ENCODE measurements around the gene TRMT13. TPM values are rescaled to one million over a fixed set of nuclear protein-coding genes. Genes with fewer than 3 reads are reported as not detected.
"Not testable (repeated sequence)": the region's sequence is repeated elsewhere in the genome, so short reads cannot be mapped to it uniquely, and the experiment has no call there.

TRMT13 gene
- total RNA-seq, 1 experiment from 2014 or later: 14.5 TPM

DNA sequence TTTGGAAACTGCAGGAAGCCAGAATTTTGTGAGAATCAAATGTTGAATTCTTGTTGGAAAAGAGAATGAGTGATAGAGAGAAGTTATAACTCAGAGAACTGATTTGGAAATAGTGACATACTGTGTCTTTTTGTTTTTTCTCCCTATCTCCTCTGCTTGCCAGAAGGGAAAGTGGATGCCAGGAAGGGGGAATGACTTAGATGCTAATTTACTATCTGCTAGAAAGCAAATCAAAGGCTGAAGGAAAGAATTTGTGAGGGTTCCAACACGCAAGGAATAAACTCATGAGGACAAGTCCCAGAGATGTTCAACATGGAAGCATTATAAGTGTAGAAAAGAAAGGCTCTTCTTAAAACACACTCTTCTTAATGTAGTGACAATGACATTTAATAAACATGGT is 65.6 kb downstream of the TRMT13 start:
- H3K4me1 ChIP-seq: no peaks in the 10 kb centered on the region
- H3K9me3 ChIP-seq: no peaks in the 10 kb centered on the region
- no TSS peak for BruUV-seq (replicated peaks)
- no peaks in the 10 kb centered on the region for H3K36me3 ChIP-seq (ENCODE audit: control insufficient read depth, insufficient read depth, low read length)
- H3K27me3 ChIP-seq (replicated peaks; ENCODE audit: control insufficient read depth, insufficient read depth, low read length): no peaks in the 10 kb centered on the region
- Mint-ChIP-seq H3K4me3 (ENCODE audit: unreplicated experiment) (no peak overlapping the region), H3K27me3 (ENCODE audit: insufficient read depth, unreplicated experiment) (no peaks in the 10 kb centered on the region), H3K9me3 (ENCODE audit: unreplicated experiment) (no peaks in the 10 kb centered on the region), H3K4me1 (ENCODE audit: low read depth, unreplicated experiment) (peaks cover 13% of the 10 kb centered on the region), H3K36me3 (ENCODE audit: insufficient read depth, unreplicated experiment) (peaks cover 31% of the 10 kb centered on the region), H3K27ac (ENCODE audit: unreplicated experiment) (no peak overlapping the region)
- H3K4me3 ChIP-seq (ENCODE audit: low read depth, low read length): no peak overlapping the region
- DNase-seq: no peak
- ChIA-PET POLR2A (no interaction called here), CTCF (no interaction called here)
- TF ChIP-seq, protein P1, sequence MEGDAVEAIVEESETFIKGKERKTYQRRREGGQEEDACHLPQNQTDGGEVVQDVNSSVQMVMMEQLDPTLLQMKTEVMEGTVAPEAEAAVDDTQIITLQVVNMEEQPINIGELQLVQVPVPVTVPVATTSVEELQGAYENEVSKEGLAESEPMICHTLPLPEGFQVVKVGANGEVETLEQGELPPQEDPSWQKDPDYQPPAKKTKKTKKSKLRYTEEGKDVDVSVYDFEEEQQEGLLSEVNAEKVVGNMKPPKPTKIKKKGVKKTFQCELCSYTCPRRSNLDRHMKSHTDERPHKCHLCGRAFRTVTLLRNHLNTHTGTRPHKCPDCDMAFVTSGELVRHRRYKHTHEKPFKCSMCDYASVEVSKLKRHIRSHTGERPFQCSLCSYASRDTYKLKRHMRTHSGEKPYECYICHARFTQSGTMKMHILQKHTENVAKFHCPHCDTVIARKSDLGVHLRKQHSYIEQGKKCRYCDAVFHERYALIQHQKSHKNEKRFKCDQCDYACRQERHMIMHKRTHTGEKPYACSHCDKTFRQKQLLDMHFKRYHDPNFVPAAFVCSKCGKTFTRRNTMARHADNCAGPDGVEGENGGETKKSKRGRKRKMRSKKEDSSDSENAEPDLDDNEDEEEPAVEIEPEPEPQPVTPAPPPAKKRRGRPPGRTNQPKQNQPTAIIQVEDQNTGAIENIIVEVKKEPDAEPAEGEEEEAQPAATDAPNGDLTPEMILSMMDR (IDR thresholded peaks at IDR 0.05; ENCODE audit: insufficient read depth in 1 of 2, low read depth in 1 of 2, low read length in 1 of 2, severe bottlenecking in 1 of 2, unreplicated experiment in 1 of 2): no peak
- intact Hi-C loops (cut with micrococcal nuclease; ENCODE audit: unreplicated experiment): no loop called here

DNA sequence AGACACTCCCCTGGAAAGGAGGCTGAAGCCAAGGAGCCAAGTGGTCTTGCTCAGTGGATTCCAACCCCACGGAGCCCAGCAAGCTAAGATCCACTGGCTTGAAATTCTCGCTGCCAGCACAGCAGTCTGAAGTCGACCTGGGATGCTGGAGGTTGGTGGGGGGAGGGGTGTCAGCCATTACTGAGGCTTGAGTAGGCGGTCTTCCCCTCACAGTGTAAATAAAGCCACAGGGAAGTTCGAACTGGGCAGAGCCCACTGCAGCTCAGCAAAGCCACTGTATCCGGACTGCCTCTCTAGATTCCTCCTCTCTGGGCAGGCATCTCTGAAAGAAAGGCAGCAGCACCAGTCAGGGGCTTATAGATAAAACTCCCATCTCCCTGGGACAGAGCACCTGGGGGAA is 67.1 kb downstream of the TRMT13 start:
- CTCF ChIA-PET; BruUV-seq (replicated peaks); H3K4me3 Mint-ChIP-seq (ENCODE audit: unreplicated experiment); H3K27me3 ChIP-seq (replicated peaks; ENCODE audit: control insufficient read depth, insufficient read depth, low read length); POLR2A ChIA-PET; H3K27me3 Mint-ChIP-seq (ENCODE audit: insufficient read depth, unreplicated experiment); H3K9me3 Mint-ChIP-seq (ENCODE audit: unreplicated experiment); intact Hi-C loops (cut with micrococcal nuclease; ENCODE audit: unreplicated experiment); H3K36me3 ChIP-seq (ENCODE audit: control insufficient read depth, insufficient read depth, low read length); H3K4me3 ChIP-seq (ENCODE audit: low read depth, low read length); H3K4me1 ChIP-seq; DNase-seq; H3K27ac Mint-ChIP-seq (ENCODE audit: unreplicated experiment); H3K9me3 ChIP-seq: not testable (repeated sequence)
- peaks cover 36% of the 10 kb centered on the region for H3K36me3 Mint-ChIP-seq (ENCODE audit: insufficient read depth, unreplicated experiment)
- H3K4me1 Mint-ChIP-seq (ENCODE audit: low read depth, unreplicated experiment): peaks cover 13% of the 10 kb centered on the region

Other genes starting within 250 kb of the TRMT13 start
- gene SLC35A3, start 163.2 kb upstream of the TRMT13 start, total RNA-seq (2022): 16.9 and 17.4 TPM in 2 replicates
- 9.5 and 10.1 TPM in 2 replicates for gene SASS6, start 233 bp upstream of the TRMT13 start, total RNA-seq (2022)
- 0.23 TPM in 1 of 2 replicates, not detected in the other for gene LRRC39, start 45.1 kb downstream of the TRMT13 start, total RNA-seq (2022)
- gene DBT, start 116.7 kb downstream of the TRMT13 start, total RNA-seq (2022): 13.3 and 14.1 TPM in 2 replicates
- gene RTCA, start 133.1 kb downstream of the TRMT13 start, total RNA-seq (2022): 27.4 and 31.4 TPM in 2 replicates
- gene CDC14A, start 219.3 kb downstream of the TRMT13 start, total RNA-seq (2022): 7.3 and 7.4 TPM in 2 replicates

Data from Caco-2 (cell line).